ENCODE data around the gene RHBDD1. TPM values are rescaled to one million over a fixed set of nuclear protein-coding genes. Genes with fewer than 3 reads are reported as not detected.
A peak's percentile ranks its signal among the peaks of the same experiment; 100 is the strongest.
"Not testable (repeated sequence)": the region's sequence is repeated elsewhere in the genome, so short reads cannot be mapped to it uniquely, and the experiment has no call there.

The RHBDD1 gene
- total RNA-seq, 1 donor: 38.9 TPM

- TF ChIP-seq CTCF (IDR thresholded peaks at IDR 0.05; ENCODE audit: insufficient read depth, low read depth, low read length): no peak
- no peak for DNase-seq (ENCODE audit: low read depth)
- H3K4me3 ChIP-seq (ENCODE audit: low read depth, low read length): no peak overlapping the region
Observed at GRCh38 chr2:226825056-226825455, 10.8 kb upstream of the RHBDD1 start.

GRCh38 chr2:226828191-226828590 lies 7.7 kb upstream of the RHBDD1 start:
- no peak overlapping the region for H3K4me3 ChIP-seq (ENCODE audit: low read depth, low read length)
- peak; percentile 40 for DNase-seq (ENCODE audit: low read depth)
- no peak for TF ChIP-seq CTCF (IDR thresholded peaks at IDR 0.05; ENCODE audit: insufficient read depth, low read depth, low read length)

GRCh38 chr2:226829721-226830631 lies 5.9 kb upstream of the RHBDD1 start:
- no peak for TF ChIP-seq CTCF (IDR thresholded peaks at IDR 0.05; ENCODE audit: insufficient read depth, low read depth, low read length)
- no peak for DNase-seq (ENCODE audit: low read depth)
- no peak overlapping the region for H3K4me3 ChIP-seq (ENCODE audit: low read depth, low read length)

- no peak overlapping the region for H3K4me3 ChIP-seq (ENCODE audit: low read depth, low read length)
- no peak for TF ChIP-seq CTCF (IDR thresholded peaks at IDR 0.05; ENCODE audit: insufficient read depth, low read depth, low read length)
- no peak for DNase-seq (ENCODE audit: low read depth)
Observed at GRCh38 chr2:226831266-226831665, 4.6 kb upstream of the RHBDD1 start.

- H3K4me3 ChIP-seq (ENCODE audit: low read depth, low read length): no peak overlapping the region
- DNase-seq (ENCODE audit: low read depth): no peak
- TF ChIP-seq CTCF (IDR thresholded peaks at IDR 0.05; ENCODE audit: insufficient read depth, low read depth, low read length): no peak
Observed at GRCh38 chr2:226832061-226832460, 3.8 kb upstream of the RHBDD1 start.

GRCh38 chr2:226834880-226835279 lies 974 bp upstream of the RHBDD1 start:
- DNase-seq (ENCODE audit: low read depth): not testable (repeated sequence)
- peak overlapping the region; percentile 84 for H3K4me3 ChIP-seq (ENCODE audit: low read depth, low read length)

- H3K4me3 ChIP-seq (ENCODE audit: low read depth, low read length): peak overlapping the region; percentile 84
- no peak for DNase-seq (ENCODE audit: low read depth)
- no peak for TF ChIP-seq CTCF (IDR thresholded peaks at IDR 0.05; ENCODE audit: insufficient read depth, low read depth, low read length)
Observed at GRCh38 chr2:226835420-226835795, 446 bp upstream of the RHBDD1 start.

Measured in fibroblast of villous mesenchyme (primary cell).